GM23338 (cell line): ENCODE data around the gene COPZ1. TPM values are rescaled to one million over a fixed set of nuclear protein-coding genes. Genes with fewer than 3 reads are reported as not detected.
A peak's percentile ranks its signal among the peaks of the same experiment; 100 is the strongest.

Experiments
- ATAC-seq: fragments of 200-7000 bp; cut with Tn5 transposase; 3 replicates; pipeline ENCODE4 v1.9.1; 2020
- DNase-seq: peaks from one replicate; pipeline ENCODE4 v3.0.0-alpha.2; 2015; ENCODE audit warnings: low spot score
- H2AFZ ChIP-seq: fragments of 200-600 bp; sonication (generic); 2 replicates; pipeline ENCODE4 v1.8.0; 2016; ENCODE audit warnings: antibody characterized with exemption, mild to moderate bottlenecking, moderate library complexity
- H3F3A ChIP-seq: fragments of 200-600 bp; sonication (generic); replicated peaks from 2 replicates; pipeline ENCODE4 v1.8.0; 2017; ENCODE audit warnings: antibody characterized with exemption, mixed run types, low read depth
- H3K27ac ChIP-seq: fragments of 200-600 bp; sonication (generic); 2 replicates; pipeline ENCODE4 v1.6.1; 2016; ENCODE audit warnings: low read depth
- H3K27me3 ChIP-seq: fragments of 200-600 bp; sonication (generic); 2 replicates; pipeline ENCODE4 v1.8.0; 2016; ENCODE audit warnings: mild to moderate bottlenecking, mixed run types, moderate library complexity; ENCODE audit not compliant: insufficient read depth
- H3K36me3 ChIP-seq: fragments of 200-600 bp; sonication (generic); 2 replicates; pipeline ENCODE4 v1.8.0; 2016; ENCODE audit warnings: mild to moderate bottlenecking; ENCODE audit not compliant: insufficient read depth
- H3K4me1 ChIP-seq: fragments of 200-600 bp; sonication (generic); 2 replicates; pipeline ENCODE4 v1.8.0; 2016; ENCODE audit warnings: mild to moderate bottlenecking, moderate library complexity; ENCODE audit not compliant: insufficient read depth
- H3K4me2 ChIP-seq: fragments of 200-600 bp; sonication (generic); 2 replicates; pipeline ENCODE4 v1.7.1; 2017; ENCODE audit warnings: mixed run types
- H3K4me3 ChIP-seq: fragments of 200-600 bp; sonication (generic); 2 replicates; pipeline ENCODE4 v1.6.1; 2016; ENCODE audit warnings: mixed run types
- H3K79me2 ChIP-seq: fragments of 200-600 bp; sonication (generic); replicated peaks from 2 replicates; pipeline ENCODE4 v1.8.0; 2017; ENCODE audit warnings: mild to moderate bottlenecking; ENCODE audit not compliant: insufficient read depth
- H3K9me2 ChIP-seq: fragments of 200-600 bp; sonication (generic); 2 replicates; pipeline ENCODE4 v1.8.0; 2017; ENCODE audit not compliant: insufficient read depth
- H4K20me1 ChIP-seq: fragments of 200-600 bp; sonication (generic); replicated peaks from 2 replicates; pipeline ENCODE4 v1.8.0; 2017; ENCODE audit warnings: mild to moderate bottlenecking; ENCODE audit not compliant: insufficient read depth
- H3K27ac Mint-ChIP-seq: 2 replicates; pipeline ENCODE4 v1.8.0; 2020; ENCODE audit warnings: inconsistent platforms, mild to moderate bottlenecking, moderate library complexity, mixed read lengths
- H3K27me3 Mint-ChIP-seq: 3 replicates; pipeline ENCODE4 v1.8.0; 2022; ENCODE audit warnings: low read depth, mild to moderate bottlenecking, moderate library complexity, mixed read lengths, inconsistent platforms; ENCODE audit not compliant: insufficient read depth, poor library complexity
- H3K36me3 Mint-ChIP-seq: 3 replicates; pipeline ENCODE4 v1.8.0; 2021; ENCODE audit warnings: low read depth, mild to moderate bottlenecking, inconsistent platforms, moderate library complexity, mixed read lengths
- H3K4me1 Mint-ChIP-seq: 3 replicates; pipeline ENCODE4 v1.8.0; 2020; ENCODE audit warnings: mild to moderate bottlenecking, inconsistent platforms, mixed read lengths
- H3K4me3 Mint-ChIP-seq: 3 replicates; pipeline ENCODE4 v1.8.0; 2021; ENCODE audit warnings: moderate library complexity, mild to moderate bottlenecking, inconsistent platforms, mixed read lengths
- H3K9me3 Mint-ChIP-seq: 3 replicates; pipeline ENCODE4 v1.8.0; 2020; ENCODE audit warnings: moderate library complexity, mild to moderate bottlenecking, inconsistent platforms, mixed read lengths
- CTCF ChIP-seq, 2 experiments: fragments of 200-600 bp in 1 of 2; sonication (generic) in 1 of 2; conservative IDR thresholded peaks; 2 replicates each; pipeline versions ENCODE4 v1.5.1 to v1.6.1; 2016 to 2017; ENCODE audit warnings: antibody characterized with exemption in 2 of 2, low read depth in 2 of 2, mild to moderate bottlenecking in 2 of 2, moderate library complexity in 1 of 2
- EZH2phosphoT487 ChIP-seq: fragments of 200-600 bp; sonication (generic); IDR thresholded peaks from one replicate; pipeline ENCODE4 v1.8.1; 2018; ENCODE audit warnings: antibody characterized with exemption; ENCODE audit not compliant: unreplicated experiment
- JUNB ChIP-seq: IDR thresholded peaks from one replicate; pipeline ENCODE4 v1.6.1; 2016; ENCODE audit warnings: antibody characterized with exemption; ENCODE audit not compliant: unreplicated experiment
- NANOG ChIP-seq: IDR thresholded peaks from 2 replicates; pipeline ENCODE4 v1.6.1; 2016; ENCODE audit warnings: antibody characterized with exemption, borderline replicate concordance
- POLR2AphosphoS5 ChIP-seq: IDR thresholded peaks from 2 replicates; pipeline ENCODE4 v1.6.1; 2016; ENCODE audit warnings: antibody characterized with exemption, low read depth
- STAT1 ChIP-seq: IDR thresholded peaks from one replicate; pipeline ENCODE4 v1.6.1; 2016; ENCODE audit warnings: antibody characterized with exemption; ENCODE audit not compliant: unreplicated experiment
- ZNF114 ChIP-seq: fragments of 250-450 bp; sonication (Bioruptor Pico); IDR thresholded peaks from 2 replicates; pipeline ENCODE4 v1.5.0; 2020; ENCODE audit warnings: mild to moderate bottlenecking, moderate library complexity
- ZNF331 ChIP-seq: fragments of 250-450 bp; sonication (Bioruptor Pico); IDR thresholded peaks from 2 replicates; pipeline ENCODE4 v1.5.0; 2020; ENCODE audit warnings: low read depth, mild to moderate bottlenecking, moderate library complexity
- ZNF462 ChIP-seq: fragments of 250-450 bp; sonication (Bioruptor Pico); IDR thresholded peaks from 2 replicates; pipeline ENCODE4 v1.5.0; 2020; ENCODE audit warnings: mild to moderate bottlenecking, moderate library complexity
- polyA plus RNA-seq: library from polyadenylated mRNA; unstranded; fragments of >200 nt; fragmentation: Nextera tagmentation; extraction: Ambion mirVana; gene quantifications from 2 replicates; pipeline ENCODE4 v1.2.1, GENCODE V29; 2016
- total RNA-seq: library from RNA; depleted of rRNA; stranded (reverse); fragments of >200 nt; shearing (Covaris generic); gene quantifications from 2 replicates; pipeline ENCODE4 v1.2.3, GENCODE V29; 2014

COPZ1 gene
- total and polyA plus RNA-seq, 2 experiments from 2014 or later: 79.9 to 91.2 TPM

GRCh38 chr12:54360717-54361456 is 36.0 kb downstream of the COPZ1 start:
- Histone ChIP-seq H3K79me2 (no peaks in the 10 kb centered on the region), H3K9me2 (no peaks in the 10 kb centered on the region), H3K4me1 (peaks cover 33% of the 10 kb centered on the region), H3K4me3 (no peak overlapping the region), H3K4me2 (peak overlapping the region; percentile 82; the same call in 1 of the 2 replicates), H3F3A (peaks cover 6% of the 10 kb centered on the region), H4K20me1 (no peaks in the 10 kb centered on the region), H3K36me3 (no peaks in the 10 kb centered on the region), H3K27me3 (peaks cover 6% of the 10 kb centered on the region; the same call in 1 of the 2 replicates), H3K27ac (no peak overlapping the region), H2AFZ (no peak overlapping the region)
- TF ChIP-seq ZNF331 (CRISPR knock-in tag): no peak
- peak; percentile 100 for TF ChIP-seq CTCF (conservative IDR thresholded peaks at IDR 0.05; ENCODE audit: low read depth in 2 of 2)
- Mint-ChIP-seq H3K4me1 (peaks cover 6% of the 10 kb centered on the region), H3K36me3 (no peaks in the 10 kb centered on the region), H3K27ac (no peak overlapping the region), H3K27me3 (peaks cover 17% of the 10 kb centered on the region), H3K4me3 (peak overlapping the region; percentile 39), H3K9me3 (no peaks in the 10 kb centered on the region)
- ATAC-seq: peak; percentile 54
- DNase-seq: peak; percentile 97

GRCh38 chr12:54363047-54363446 is 38.1 kb downstream of the COPZ1 start:
- Histone ChIP-seq H3K9me2 (no peaks in the 10 kb centered on the region), H3K27me3 (peaks cover 16% of the 10 kb centered on the region), H4K20me1 (no peaks in the 10 kb centered on the region), H3K4me1 (peaks cover 14% of the 10 kb centered on the region), H3K4me3 (no peak overlapping the region), H2AFZ (no peak overlapping the region), H3K79me2 (no peaks in the 10 kb centered on the region), H3K4me2 (no peak overlapping the region), H3F3A (peaks cover 6% of the 10 kb centered on the region), H3K27ac (no peak overlapping the region), H3K36me3 (no peaks in the 10 kb centered on the region)
- Mint-ChIP-seq H3K27ac (no peak overlapping the region), H3K27me3 (peaks cover 13% of the 10 kb centered on the region), H3K4me3 (no peak overlapping the region), H3K9me3 (no peaks in the 10 kb centered on the region), H3K36me3 (no peaks in the 10 kb centered on the region), H3K4me1 (peaks cover 9% of the 10 kb centered on the region)
- no peak for ATAC-seq
- no peak for DNase-seq
- TF ChIP-seq NANOG (no peak), JUNB (no peak), ZNF462 (CRISPR knock-in tag) (no peak), ZNF114 (CRISPR knock-in tag) (no peak), STAT1 (no peak), POLR2AphosphoS5 (no peak), ZNF331 (CRISPR knock-in tag) (no peak), CTCF (conservative IDR thresholded peaks at IDR 0.05; ENCODE audit: low read depth in 2 of 2) (no peak), EZH2phosphoT487 (no peak)
